HG03378 (cell line): Measurements from ENCODE around the gene TOPBP1.
"Not testable (repeated sequence)": the region's sequence is repeated elsewhere in the genome, so short reads cannot be mapped to it uniquely, and the experiment has no call there.

ENCODE experiments used
- ATAC-seq: cut with Tn5 transposase; IDR thresholded peaks from one replicate; pipeline ENCODE4 v1.9.1; 2021; ENCODE audit warnings: mild to moderate bottlenecking, moderate library complexity; ENCODE audit not compliant: unreplicated experiment

TOPBP1 gene

GRCh38 chr3:133661454-133662277 lies at the start of gene TOPBP1:
Gene TOPBP1 (minus strand): TSS chr3:133661941. CDS start chr3:133661127, 814 bp downstream.
- peak; percentile 84 for ATAC-seq

- ATAC-seq, result no peak
Measured at GRCh38 chr3:133711013-133711412, 49.3 kb upstream of the TOPBP1 start.

GRCh38 chr3:133709139-133709750 lies 47.5 kb upstream of the TOPBP1 start:
- no peak for ATAC-seq

DNA sequence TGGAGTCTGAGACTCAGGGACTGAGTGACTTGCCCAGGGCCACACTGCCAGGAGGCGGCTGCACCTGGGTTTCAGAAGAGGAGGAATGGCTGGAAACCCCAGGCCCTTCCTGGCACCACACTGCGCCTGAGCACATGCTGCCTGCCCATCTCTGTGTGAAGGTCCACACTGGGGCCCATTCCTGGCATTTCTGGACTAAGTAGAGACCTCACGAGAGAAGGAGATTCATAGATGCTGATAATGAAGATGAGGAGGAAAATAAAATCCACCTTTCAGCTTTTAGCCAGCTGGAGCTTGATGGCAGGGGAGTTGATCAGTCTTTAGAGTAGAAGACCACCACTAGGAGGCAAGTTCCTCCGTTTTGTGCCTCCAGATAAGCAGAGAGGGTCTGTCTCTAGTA lies 44.3 kb upstream of the TOPBP1 start:
- no peak for ATAC-seq

- ATAC-seq, result no peak
Measured at GRCh38 chr3:133703915-133704314, 42.2 kb upstream of the TOPBP1 start.

- no peak for ATAC-seq
Measured at GRCh38 chr3:133701435-133702358, 40.0 kb upstream of the TOPBP1 start.

DNA sequence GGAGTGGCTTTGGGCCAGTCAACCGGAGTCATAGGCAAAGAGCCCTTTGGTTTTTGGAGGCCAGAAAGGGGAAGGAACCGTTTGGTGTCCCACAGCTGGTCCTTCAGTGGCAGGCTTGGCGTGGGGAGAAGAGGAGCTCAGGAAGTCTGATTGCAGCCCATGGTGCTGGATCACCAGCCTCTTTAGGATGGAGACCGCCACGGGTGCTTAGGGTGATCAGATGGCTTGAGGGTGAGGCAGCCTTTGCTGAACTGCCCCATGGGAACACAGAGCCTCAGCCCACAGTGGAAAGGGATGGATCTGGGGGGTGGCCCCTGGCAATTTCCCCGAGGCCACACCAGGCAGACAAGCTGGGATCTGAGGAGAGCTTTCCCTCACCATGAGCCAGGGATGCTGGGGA lies 38.6 kb upstream of the TOPBP1 start:
- no peak for ATAC-seq

- ATAC-seq, result no peak
Measured at GRCh38 chr3:133699903-133700302, 38.2 kb upstream of the TOPBP1 start.

- ATAC-seq, result no peak
Measured at GRCh38 chr3:133699467-133699866, 37.7 kb upstream of the TOPBP1 start.

GRCh38 chr3:133697960-133698359 lies 36.2 kb upstream of the TOPBP1 start:
- no peak for ATAC-seq

- no peak for ATAC-seq
Measured at GRCh38 chr3:133695560-133696171, 33.9 kb upstream of the TOPBP1 start.

GRCh38 chr3:133694288-133695268 lies 32.8 kb upstream of the TOPBP1 start:
- no peak for ATAC-seq

DNA sequence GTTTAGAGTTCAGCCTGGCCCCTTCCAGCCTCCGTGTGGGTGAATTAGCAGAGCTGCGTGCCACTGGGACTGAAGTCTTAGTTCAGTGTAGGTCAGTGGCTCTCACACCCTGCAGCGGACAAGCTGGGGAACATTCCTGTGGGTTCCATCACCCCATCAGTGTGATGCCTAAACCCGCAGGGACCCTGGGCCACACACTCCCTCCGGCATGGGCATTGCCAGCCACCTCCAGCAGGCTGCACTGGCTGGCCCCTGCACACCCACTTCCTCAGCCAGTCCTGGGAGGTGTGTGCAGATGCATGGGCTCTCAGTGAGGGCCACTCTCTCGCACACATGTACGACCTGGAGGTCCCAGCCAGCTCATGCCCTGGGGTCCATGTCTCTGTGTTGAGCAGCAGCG lies 32.1 kb upstream of the TOPBP1 start:
- ATAC-seq, result no peak

- no peak for ATAC-seq
Measured at GRCh38 chr3:133692759-133693158, 31.0 kb upstream of the TOPBP1 start.

GRCh38 chr3:133691273-133692107 lies 29.7 kb upstream of the TOPBP1 start:
- ATAC-seq, result no peak

DNA sequence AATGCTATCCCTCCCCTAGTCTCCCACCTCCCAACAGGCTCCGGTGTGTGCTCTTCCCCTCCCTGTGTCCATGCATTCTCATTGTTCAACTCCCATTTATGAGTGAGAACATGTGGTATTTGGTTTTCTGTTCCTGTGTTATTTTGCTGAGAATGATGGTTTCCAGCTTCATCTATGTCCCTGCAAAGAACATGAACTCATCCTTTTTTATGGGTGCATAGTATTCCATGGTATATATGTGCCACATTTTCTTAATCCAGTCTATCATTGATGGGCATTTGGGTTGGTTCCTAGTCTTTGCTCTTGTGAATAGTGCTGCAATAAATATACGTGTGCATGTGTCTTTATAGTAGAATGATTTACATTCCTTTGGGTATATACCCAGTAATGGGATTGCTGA lies 16.3 kb upstream of the TOPBP1 start:
- ATAC-seq, result not testable (repeated sequence)

DNA sequence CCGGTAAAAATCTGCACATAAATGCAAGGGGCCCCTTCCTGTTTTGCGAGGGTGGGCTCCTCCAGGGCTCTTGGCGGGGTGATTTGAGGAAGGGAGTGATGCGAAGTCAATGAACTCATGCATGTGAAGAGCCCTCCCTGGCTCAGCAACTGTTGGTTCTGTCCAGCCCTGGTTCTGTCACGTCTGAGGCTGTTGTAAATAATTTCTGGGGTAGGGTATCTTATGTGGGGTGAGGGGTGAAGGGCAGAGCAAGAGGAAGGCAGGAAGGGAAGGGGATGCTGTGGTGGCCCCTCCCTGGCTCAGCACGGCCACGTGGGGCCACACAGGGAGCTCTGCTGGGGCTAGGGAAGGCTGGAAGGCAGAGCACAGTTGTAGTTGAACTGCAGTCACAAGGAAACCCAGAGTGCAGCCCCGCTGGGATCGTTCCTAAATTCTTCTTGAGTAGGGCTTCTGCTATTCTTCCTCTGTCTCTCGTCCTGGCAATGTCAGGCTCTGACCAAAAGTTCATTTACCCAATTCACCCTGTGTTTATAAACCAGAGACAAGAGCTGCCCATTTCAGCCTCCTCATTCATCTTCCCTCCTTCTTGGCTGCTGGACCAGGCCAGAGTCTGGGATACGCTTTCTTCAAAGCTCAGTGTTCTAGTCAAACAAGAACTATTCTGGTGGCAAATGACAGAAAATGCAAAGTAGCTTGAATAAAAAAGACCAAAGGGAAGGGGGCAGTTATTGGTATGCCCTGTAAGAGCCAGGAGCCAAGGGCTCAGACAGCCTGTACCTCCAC lies 14.8 kb upstream of the TOPBP1 start:
- no peak for ATAC-seq
